ENCODE measurements around the gene GEMIN7. TPM values are rescaled to one million over a fixed set of nuclear protein-coding genes. Genes with fewer than 3 reads are reported as not detected.

Gene GEMIN7
- total and polyA plus RNA-seq, 2 of the 13 experiments (the other 11 are each of a cell fraction or from before 2014, with no cell fraction given), result 24.1 to 30.6 TPM

GRCh38 chr19:45075301-45076028 lies 3.6 kb upstream of the GEMIN7 start (continued):
- TF ChIP-seq EP300 (IDR thresholded peaks at IDR 0.05; ENCODE audit: low read depth in 2 of 2, low read length in 2 of 2) (no peak), EP300 (CRISPR knock-in tag; IDR thresholded peaks at IDR 0.05; ENCODE audit: borderline replicate concordance) (no peak), KLF11 (CRISPR knock-in tag; IDR thresholded peaks at IDR 0.05) (no peak), ZNF549 (CRISPR knock-in tag; IDR thresholded peaks at IDR 0.05) (no peak), E2F5 (CRISPR knock-in tag; conservative IDR thresholded peaks at IDR 0.05) (no peak), KDM3A (CRISPR knock-in tag; IDR thresholded peaks at IDR 0.05; ENCODE audit: low read depth) (no peak), ZNF432 (CRISPR knock-in tag; IDR thresholded peaks at IDR 0.05; ENCODE audit: borderline replicate concordance) (no peak), HMGXB3 (CRISPR knock-in tag; IDR thresholded peaks at IDR 0.05; ENCODE audit: borderline replicate concordance) (no peak), MAFK (conservative IDR thresholded peaks at IDR 0.05 in 1 of 2, IDR thresholded peaks at IDR 0.05 in 1 of 2; ENCODE audit: low read length in 2 of 2) (no peak), ZBTB20 (CRISPR knock-in tag; IDR thresholded peaks at IDR 0.05; ENCODE audit: borderline replicate concordance, low read depth) (no peak)
- TF ChIP-seq, protein P1, sequence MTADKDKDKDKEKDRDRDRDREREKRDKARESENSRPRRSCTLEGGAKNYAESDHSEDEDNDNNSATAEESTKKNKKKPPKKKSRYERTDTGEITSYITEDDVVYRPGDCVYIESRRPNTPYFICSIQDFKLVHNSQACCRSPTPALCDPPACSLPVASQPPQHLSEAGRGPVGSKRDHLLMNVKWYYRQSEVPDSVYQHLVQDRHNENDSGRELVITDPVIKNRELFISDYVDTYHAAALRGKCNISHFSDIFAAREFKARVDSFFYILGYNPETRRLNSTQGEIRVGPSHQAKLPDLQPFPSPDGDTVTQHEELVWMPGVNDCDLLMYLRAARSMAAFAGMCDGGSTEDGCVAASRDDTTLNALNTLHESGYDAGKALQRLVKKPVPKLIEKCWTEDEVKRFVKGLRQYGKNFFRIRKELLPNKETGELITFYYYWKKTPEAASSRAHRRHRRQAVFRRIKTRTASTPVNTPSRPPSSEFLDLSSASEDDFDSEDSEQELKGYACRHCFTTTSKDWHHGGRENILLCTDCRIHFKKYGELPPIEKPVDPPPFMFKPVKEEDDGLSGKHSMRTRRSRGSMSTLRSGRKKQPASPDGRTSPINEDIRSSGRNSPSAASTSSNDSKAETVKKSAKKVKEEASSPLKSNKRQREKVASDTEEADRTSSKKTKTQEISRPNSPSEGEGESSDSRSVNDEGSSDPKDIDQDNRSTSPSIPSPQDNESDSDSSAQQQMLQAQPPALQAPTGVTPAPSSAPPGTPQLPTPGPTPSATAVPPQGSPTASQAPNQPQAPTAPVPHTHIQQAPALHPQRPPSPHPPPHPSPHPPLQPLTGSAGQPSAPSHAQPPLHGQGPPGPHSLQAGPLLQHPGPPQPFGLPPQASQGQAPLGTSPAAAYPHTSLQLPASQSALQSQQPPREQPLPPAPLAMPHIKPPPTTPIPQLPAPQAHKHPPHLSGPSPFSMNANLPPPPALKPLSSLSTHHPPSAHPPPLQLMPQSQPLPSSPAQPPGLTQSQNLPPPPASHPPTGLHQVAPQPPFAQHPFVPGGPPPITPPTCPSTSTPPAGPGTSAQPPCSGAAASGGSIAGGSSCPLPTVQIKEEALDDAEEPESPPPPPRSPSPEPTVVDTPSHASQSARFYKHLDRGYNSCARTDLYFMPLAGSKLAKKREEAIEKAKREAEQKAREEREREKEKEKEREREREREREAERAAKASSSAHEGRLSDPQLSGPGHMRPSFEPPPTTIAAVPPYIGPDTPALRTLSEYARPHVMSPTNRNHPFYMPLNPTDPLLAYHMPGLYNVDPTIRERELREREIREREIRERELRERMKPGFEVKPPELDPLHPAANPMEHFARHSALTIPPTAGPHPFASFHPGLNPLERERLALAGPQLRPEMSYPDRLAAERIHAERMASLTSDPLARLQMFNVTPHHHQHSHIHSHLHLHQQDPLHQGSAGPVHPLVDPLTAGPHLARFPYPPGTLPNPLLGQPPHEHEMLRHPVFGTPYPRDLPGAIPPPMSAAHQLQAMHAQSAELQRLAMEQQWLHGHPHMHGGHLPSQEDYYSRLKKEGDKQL (CRISPR knock-in tag; IDR thresholded peaks at IDR 0.05; ENCODE audit: low read depth), result no peak
- TF ChIP-seq, protein P2, sequence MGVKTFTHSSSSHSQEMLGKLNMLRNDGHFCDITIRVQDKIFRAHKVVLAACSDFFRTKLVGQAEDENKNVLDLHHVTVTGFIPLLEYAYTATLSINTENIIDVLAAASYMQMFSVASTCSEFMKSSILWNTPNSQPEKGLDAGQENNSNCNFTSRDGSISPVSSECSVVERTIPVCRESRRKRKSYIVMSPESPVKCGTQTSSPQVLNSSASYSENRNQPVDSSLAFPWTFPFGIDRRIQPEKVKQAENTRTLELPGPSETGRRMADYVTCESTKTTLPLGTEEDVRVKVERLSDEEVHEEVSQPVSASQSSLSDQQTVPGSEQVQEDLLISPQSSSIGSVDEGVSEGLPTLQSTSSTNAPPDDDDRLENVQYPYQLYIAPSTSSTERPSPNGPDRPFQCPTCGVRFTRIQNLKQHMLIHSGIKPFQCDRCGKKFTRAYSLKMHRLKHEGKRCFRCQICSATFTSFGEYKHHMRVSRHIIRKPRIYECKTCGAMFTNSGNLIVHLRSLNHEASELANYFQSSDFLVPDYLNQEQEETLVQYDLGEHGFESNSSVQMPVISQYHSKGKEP (CRISPR knock-in tag; IDR thresholded peaks at IDR 0.05), result no peak
- TF ChIP-seq, protein P3, sequence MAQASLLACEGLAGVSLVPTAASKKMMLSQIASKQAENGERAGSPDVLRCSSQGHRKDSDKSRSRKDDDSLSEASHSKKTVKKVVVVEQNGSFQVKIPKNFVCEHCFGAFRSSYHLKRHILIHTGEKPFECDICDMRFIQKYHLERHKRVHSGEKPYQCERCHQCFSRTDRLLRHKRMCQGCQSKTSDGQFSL (CRISPR knock-in tag; IDR thresholded peaks at IDR 0.05), result peak; percentile 28; the same call in 1 of the 2 replicates
